GM18505 (cell line): Measurements from ENCODE around the gene BLOC1S4.

ENCODE experiments used
- ATAC-seq: cut with Tn5 transposase; IDR thresholded peaks from one replicate; pipeline ENCODE4 v1.9.1; 2021; ENCODE audit not compliant: unreplicated experiment
- POLR2A ChIP-seq: IDR thresholded peaks from 4 replicates; pipeline ENCODE4 v1.6.1; 2011; ENCODE audit warnings: borderline replicate concordance; ENCODE audit not compliant: insufficient read depth, insufficient read length; ENCODE audit errors: extremely low read depth

BLOC1S4 gene

DNA sequence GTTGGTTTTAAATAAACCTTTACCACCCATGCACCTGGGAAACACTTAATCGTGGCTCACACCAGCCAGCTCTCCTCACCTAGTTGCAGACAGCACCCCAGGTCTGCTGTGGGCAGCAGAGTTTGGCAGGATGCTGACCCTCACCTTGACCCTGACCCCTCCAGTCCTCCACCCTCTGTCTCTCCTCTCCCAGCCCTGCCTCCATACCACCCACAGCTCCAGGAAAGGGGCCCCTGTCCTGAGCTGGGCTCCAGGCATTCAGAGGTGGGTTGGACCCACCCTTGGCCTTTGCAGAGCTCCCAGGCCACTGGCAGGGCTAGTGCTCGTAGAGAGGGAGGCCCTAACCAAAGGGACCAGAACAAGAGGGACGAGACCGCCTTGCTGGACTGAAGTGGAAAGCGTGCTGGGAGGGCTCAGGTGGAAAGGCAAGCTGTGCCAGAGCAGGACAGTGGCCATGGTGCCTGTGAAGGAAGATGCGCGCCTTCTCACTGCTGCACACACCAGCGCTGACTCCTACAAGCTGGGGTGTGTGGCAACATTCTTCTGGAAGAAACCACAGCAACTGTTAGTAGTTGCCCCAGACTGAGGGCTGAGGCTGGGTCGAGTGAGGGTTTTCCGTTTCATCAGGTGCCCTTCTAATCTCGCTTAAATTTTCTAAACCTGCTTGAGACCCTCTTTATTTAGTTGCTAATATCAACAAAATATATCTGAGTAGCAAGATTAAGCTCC lies 32.9 kb upstream of the BLOC1S4 start:
- TF ChIP-seq POLR2A: no peak
- ATAC-seq: no peak

DNA sequence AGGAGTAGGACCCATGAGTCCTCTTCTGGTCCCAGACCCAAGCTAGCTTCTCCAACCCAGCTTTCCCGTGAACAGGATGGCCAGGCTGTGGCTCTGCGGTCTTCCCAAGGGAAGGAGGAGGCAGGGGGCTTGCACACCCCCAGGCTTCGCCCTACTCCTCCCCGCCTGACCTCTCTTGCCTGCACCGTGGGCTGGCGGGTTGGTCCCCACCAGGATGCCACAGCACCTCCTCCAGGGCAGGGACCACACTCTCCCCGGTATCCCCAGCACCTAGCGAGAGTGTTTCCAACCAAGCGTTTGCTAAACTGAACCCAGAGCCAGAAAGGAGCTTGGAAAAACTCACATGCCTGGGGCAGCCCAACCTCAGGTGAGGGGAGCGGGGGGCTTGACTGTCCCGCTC lies 31.3 kb upstream of the BLOC1S4 start:
- TF ChIP-seq POLR2A: no peak
- ATAC-seq: no peak

DNA sequence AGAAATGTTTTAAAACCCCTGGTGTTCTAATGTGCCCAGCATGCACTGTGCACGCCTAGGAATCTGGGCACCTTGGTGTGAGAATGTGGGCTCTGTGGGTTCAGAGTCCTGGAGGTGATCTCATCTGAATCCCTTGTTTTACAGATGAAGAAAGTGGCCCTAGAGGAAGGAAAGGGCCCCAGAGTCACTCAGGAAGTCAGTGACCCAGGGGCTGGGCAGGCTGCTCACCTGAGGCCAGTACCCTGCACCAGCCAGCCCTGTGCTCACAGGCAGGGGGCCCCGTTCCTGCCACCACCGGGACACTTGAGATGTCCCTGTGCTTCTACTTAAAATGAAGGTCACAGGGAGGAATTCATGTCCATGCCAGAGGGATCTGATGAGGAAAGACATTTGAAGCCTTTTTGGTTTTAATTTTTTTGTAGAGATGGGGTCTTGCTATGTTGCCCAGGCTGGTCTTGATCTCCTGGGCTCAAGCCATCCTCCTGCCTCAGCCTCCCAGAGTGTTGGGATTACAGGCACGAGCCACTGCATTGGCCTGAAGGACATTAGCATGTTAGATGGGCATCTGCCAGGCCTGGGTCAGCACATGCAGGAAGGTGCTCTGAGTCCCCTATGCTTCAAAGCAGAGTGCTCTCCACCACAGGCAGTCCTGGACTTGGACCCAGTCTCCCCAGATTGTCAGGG lies 29.7 kb upstream of the BLOC1S4 start:
- no peak for ATAC-seq
- TF ChIP-seq POLR2A: no peak

- no peak for ATAC-seq
- TF ChIP-seq POLR2A: no peak
Observed at GRCh38 chr4:6687947-6688878, 27.8 kb upstream of the BLOC1S4 start.

- no peak for TF ChIP-seq POLR2A
- ATAC-seq: peak; percentile 49
Observed at GRCh38 chr4:6688879-6689505, 27.0 kb upstream of the BLOC1S4 start.

GRCh38 chr4:6689506-6689960 lies 26.4 kb upstream of the BLOC1S4 start:
- no peak for TF ChIP-seq POLR2A
- no peak for ATAC-seq

- no peak for TF ChIP-seq POLR2A
Observed at GRCh38 chr4:6692379-6692778, 23.6 kb upstream of the BLOC1S4 start.

GRCh38 chr4:6692806-6693205 lies 23.2 kb upstream of the BLOC1S4 start:
- no peak for TF ChIP-seq POLR2A
- ATAC-seq: no peak

More at GRCh38 chr4:6692379-6692778, 23.6 kb upstream of the BLOC1S4 start:
- ATAC-seq: no peak

DNA sequence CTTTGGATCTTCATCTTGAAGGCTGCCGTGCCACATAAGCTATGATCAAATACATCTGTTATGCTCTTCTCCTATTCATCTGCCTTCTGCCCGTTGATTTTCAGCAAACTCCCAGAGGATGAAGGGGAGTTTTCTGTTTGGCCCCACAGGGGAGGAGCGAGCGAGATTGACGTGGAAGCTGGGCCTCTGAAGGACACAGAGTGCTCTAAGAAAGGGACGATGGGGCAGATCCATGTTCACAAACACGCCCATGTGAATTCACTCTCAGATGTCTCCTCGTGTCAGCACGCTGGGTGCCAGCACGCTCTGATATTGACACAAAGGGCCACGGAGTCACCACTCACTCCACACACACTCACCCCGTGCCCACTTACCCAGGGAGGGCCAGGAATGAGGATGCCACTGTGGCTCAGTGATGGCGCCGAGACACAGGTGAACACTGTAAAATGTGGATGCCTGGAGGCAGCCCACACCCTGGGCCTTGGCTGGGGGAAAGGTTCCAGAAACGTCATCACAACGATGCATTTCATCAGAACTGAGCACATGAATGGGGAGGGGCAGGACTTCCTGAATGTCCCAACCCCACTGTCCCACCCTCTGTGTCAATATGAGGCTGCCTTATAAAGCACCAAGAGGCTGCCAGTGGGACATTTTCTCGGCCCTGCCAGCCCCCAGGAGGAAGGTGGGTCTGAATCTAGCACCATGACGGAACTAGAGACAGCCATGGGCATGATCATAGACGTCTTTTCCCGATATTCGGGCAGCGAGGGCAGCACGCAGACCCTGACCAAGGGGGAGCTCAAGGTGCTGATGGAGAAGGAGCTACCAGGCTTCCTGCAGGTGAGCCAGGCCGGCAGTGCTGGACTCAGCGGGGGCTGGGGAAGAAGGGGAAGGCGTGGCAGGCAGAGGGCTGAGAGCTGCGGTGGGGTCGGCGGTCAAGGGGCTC lies 22.5 kb upstream of the BLOC1S4 start, which contains the start of gene S100P:
Gene S100P, plus strand, starts transcription at position 648 of the 946 bp plus-strand sequence. Its CDS starts 55 bp downstream, at position 703.
- ATAC-seq: no peak
- TF ChIP-seq POLR2A: no peak

DNA sequence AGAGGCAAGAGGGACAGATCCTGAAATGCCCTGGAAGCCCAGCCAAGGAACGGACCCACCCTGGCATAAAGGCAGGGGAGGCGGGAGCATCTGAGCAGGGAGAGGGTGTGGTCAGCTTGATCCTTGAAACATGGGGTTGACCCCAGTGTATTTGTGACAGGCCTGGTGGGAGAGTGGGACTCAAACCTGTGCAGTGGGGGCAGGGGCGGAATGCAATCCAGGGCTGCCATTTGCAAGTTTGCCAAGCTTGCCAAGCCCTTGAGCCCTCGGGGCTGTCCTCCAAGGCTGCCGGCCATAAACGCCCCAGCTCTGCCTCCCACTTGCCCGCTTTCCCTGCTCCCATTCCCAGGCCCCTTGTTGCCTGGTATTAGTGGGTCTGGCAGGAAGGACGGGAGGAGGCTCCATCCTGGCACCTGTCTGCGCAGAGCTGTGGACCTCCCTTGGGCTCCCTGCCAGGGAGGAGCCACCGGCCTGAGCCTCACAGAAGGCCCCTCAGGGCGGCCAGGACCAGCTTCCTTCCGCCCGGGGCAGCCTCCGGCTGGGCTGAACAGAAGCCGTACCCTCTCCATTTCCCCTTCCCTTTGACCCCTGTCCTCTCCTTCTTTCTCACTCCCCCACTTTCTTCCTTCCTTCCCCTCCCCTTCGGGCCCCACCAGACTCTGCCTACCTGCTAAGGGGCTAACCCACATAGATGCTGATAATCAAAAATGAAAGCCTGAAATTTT lies 21.6 kb upstream of the BLOC1S4 start:
- ATAC-seq: no peak
- TF ChIP-seq POLR2A: no peak

DNA sequence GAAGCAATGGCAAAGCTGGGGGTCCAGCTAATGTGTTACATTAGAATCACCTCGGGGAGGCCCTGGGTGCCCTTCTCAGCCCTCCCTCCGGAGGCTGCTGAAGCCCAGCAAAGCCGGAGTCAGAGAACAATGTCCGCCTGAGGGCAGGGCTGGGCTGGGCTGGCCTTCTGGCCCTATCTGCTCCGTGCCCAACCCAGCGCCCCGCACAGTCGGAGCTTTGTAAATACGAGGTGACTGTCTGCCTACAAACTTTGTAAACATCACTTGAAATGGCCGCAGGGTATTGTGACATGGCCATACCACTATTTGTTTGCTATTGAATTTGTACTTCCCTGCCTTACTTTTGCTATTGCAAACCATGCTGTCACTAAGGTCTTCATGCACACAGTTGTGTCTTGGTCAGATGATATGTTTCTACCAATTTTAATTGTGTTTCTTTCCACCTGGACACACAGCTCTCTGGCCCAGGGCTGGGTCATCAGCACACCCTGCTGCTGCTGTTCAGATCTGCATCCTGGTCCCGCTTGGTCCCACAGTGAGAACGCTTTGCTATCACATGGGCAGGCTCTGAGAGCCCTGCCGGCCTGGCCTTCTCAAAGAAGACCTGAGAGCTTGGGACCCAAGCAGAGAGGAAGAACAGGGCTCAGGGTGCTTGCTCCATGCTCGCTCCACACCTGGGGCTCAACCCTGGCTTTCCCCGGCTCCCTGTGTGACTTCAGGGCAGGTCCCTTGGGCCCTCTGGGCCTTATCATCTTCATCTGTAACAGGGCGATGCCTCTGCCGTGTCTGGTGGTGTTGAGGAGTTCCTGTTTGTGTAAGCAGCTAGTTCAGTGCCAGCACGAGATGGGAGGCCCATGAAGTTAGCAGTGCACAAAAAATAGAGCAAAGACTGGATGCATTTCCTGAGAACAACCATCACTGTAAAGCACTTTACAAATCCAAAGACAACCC lies 20.0 kb upstream of the BLOC1S4 start:
- TF ChIP-seq POLR2A: no peak
- no peak for ATAC-seq

DNA sequence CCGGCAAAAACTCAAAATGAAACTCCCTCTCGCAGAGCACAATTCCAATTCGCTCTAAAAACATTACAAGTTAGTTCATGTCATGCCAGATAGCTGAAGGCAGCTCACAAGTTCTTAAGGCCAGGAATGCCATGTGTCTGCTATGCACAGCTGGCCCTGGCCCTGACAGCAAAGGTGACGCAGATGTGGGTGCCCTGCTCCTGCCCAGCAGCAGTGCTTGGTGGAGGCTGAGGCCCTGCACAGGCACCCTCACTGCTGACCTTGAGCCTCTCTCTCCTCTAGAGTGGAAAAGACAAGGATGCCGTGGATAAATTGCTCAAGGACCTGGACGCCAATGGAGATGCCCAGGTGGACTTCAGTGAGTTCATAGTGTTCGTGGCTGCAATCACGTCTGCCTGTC lies 19.4 kb upstream of the BLOC1S4 start:
- no peak for ATAC-seq
- TF ChIP-seq POLR2A: no peak
